22Rv1 (cell line): Measurements from ENCODE around the gene PRRC2B.

Experiments used
- H3K27ac ChIP-seq: fragments of 450-650 bp; 2 replicates; pipeline ENCODE4 v1.5.1; 2017
- ZFX ChIP-seq: fragments of 450-650 bp; IDR thresholded peaks from 2 replicates; pipeline ENCODE4 v1.6.1; 2017; ENCODE audit warnings: antibody characterized with exemption, borderline replicate concordance
- TF ChIP-seq, protein P1 (sequence below): fragments of 450-650 bp; IDR thresholded peaks from 2 replicates; pipeline ENCODE4 v1.5.1; 2017; ENCODE audit warnings: mild to moderate bottlenecking

The PRRC2B gene

DNA sequence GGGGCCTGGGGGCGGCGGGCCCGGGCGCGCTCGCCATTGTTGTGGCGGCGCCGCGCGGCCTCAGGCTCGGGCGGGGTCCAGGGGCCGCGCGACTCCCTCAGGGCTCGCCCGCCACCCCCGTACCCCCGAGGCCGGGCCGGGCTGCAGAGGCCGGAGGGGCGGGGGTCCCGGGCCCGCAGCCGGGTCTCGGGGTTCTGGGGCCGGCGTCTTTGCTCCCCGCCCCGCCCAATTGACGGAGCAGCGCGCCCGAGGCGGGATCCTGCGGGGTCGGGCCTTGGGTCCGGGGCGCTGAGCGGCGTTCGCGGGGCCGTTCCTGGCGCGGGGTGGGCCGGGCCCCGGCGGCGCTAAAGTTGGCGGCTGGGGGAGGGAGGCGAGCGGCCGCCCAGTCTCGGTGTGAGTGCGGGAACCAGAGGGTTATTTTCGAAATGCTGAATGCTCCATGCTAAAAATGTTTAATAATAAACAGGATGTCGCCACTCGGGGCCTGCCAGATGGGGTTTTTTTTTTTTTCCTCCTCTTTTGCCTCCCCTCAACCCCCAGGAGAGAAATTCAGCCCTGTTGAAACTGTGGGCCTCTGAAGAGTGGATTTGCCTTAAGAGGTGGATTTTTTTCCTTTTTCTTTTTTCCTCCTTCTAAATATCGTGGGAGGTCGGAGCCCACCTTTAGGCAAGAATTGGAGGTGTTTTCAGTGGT is 724 bp downstream of the PRRC2B start:
- peak overlapping the region; percentile 94 for H3K27ac ChIP-seq
- no peak for TF ChIP-seq ZFX
- TF ChIP-seq, protein P1, sequence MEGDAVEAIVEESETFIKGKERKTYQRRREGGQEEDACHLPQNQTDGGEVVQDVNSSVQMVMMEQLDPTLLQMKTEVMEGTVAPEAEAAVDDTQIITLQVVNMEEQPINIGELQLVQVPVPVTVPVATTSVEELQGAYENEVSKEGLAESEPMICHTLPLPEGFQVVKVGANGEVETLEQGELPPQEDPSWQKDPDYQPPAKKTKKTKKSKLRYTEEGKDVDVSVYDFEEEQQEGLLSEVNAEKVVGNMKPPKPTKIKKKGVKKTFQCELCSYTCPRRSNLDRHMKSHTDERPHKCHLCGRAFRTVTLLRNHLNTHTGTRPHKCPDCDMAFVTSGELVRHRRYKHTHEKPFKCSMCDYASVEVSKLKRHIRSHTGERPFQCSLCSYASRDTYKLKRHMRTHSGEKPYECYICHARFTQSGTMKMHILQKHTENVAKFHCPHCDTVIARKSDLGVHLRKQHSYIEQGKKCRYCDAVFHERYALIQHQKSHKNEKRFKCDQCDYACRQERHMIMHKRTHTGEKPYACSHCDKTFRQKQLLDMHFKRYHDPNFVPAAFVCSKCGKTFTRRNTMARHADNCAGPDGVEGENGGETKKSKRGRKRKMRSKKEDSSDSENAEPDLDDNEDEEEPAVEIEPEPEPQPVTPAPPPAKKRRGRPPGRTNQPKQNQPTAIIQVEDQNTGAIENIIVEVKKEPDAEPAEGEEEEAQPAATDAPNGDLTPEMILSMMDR = no peak

DNA sequence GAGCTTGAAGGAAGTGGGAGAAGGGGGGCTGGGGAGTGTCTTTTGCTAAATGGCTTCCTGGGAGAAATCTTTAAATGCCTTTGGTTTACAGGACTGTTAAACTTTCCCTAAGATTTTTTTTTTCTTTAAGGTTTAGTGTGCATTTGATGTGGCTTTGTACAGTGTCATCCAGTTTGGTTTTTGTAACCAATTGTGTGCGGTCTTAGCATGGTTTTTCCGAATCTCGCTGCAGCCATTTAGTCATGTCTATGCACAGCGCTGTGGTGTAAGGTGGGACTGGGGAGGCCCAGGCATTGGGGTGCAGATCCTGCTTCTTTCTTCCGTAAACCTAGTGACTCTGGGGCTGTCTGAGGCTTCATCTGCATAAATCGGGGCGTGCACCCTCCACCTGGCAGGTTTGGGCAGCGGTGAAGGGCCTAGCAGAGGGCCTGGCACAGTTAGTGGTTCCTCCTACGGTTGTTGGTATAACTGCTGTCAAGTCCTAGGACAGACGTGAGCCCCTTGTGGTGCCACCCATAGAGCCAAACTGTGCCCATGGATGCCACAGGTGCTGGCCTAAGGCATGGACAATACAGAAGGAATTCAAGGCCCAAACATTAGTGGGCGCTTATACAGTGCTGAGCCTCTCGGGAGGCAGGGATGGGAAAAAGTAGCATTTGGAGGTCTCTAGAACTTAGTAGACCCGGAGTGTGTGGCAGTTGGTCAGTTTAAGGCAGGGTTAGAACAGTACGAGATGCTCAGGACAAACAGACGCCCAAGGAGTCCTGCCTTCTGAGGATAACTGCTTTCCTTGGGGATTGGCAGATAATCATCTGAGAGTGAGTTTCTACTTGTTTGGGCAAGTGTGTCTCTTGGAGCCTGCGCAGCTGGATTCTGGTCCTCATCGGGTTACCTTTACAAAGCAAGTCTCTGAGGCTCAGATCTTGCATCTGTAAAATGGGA is 1.5 kb downstream of the PRRC2B start:
- H3K27ac ChIP-seq = peak overlapping the region; percentile 94
- TF ChIP-seq ZFX = no peak
- TF ChIP-seq, protein P1 = 0 out of 2 replicates have a peak, but pooled peaks have one; percentile 9

DNA sequence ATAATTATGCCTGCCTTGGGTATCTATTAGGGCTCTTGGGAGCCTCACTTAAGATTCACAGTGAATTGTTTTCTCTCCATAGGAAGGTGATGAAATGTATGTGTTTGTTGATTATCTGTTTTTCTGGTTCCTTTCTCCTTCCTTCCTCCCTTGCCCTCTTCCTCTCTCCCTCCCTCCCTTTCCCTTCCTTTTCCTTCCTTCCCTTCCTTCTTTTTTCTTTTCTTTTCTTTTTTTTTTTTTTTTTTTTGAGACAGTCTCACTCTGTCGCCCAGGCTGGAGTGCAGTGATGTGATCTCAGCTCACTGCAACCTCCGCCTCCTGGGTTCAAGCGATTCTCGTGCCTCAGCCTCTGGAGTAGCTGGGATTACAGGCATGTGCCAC is 2.2 kb downstream of the PRRC2B start:
- H3K27ac ChIP-seq = peak overlapping the region; percentile 94

- TF ChIP-seq, protein P1 = no peak
- no peak for TF ChIP-seq ZFX
- peak overlapping the region; percentile 94 for H3K27ac ChIP-seq
Observed at GRCh38 chr9:131396626-131397025, 2.7 kb downstream of the PRRC2B start.

GRCh38 chr9:131397100-131397790 is 3.4 kb downstream of the PRRC2B start:
- no peak for TF ChIP-seq ZFX
- TF ChIP-seq, protein P1 = no peak
- H3K27ac ChIP-seq = peak overlapping the region; percentile 94

GRCh38 chr9:131398204-131398603 is 4.3 kb downstream of the PRRC2B start:
- peak overlapping the region; percentile 94 for H3K27ac ChIP-seq
- TF ChIP-seq ZFX = no peak
- TF ChIP-seq, protein P1 = no peak

- H3K27ac ChIP-seq = no peak overlapping the region
- TF ChIP-seq ZFX = no peak
- TF ChIP-seq, protein P1 = no peak
Observed at GRCh38 chr9:131399972-131400371, 6.1 kb downstream of the PRRC2B start.
